H1 (cell line): ENCODE data around the gene FYB2. TPM values are rescaled to one million over a fixed set of nuclear protein-coding genes. Genes with fewer than 3 reads are reported as not detected.

Experiments
- CTCF ChIA-PET: fragments of 300-600 bp; sonication (Branson Sonifier 250); formaldehyde crosslinking; loops from one replicate; lab custom pipeline; 2021; ENCODE audit not compliant: partially characterized antibody; lab: Charles Lee
- POLR2A ChIA-PET: fragments of 300-600 bp; sonication (Branson Sonifier 250); formaldehyde crosslinking; loops from one replicate; lab custom pipeline; 2021; ENCODE audit warnings: inconsistent platforms; ENCODE audit not compliant: partially characterized antibody; lab: Charles Lee
- DNase-seq, 2 experiments: peaks; one replicate each; pipeline versions ENCODE4 v3.0.0 to v3.0.0-alpha.2; 2010 to 2022; ENCODE audit warnings: low spot score in 2 of 2, low read depth in 1 of 2, mixed read lengths in 1 of 2
- FAIRE-seq: peaks from 2 replicates; lab custom pipeline; 2011; peaks lifted over from hg19 to GRCh38; lab: Jason Lieb, UNC
- H2AFZ ChIP-seq: 2 replicates; pipeline ENCODE4 v1.8.1; 2012; ENCODE audit warnings: low read length, inconsistent platforms
- H2AK5ac ChIP-seq: 2 replicates; pipeline ENCODE4 v1.6.1; 2013; ENCODE audit warnings: low read depth, low read length
- H2BK120ac ChIP-seq: replicated peaks from 2 replicates; pipeline ENCODE3; 2013; ENCODE audit warnings: low read depth, low read length, inconsistent platforms
- H2BK12ac ChIP-seq: 2 replicates; pipeline ENCODE4 v1.6.1; 2013; ENCODE audit warnings: low read depth, low read length
- H2BK15ac ChIP-seq: 2 replicates; pipeline ENCODE4 v1.6.1; 2013; ENCODE audit warnings: low read length
- H2BK20ac ChIP-seq: 2 replicates; pipeline ENCODE4 v1.6.1; 2013; ENCODE audit warnings: low read length
- H2BK5ac ChIP-seq: 2 replicates; pipeline ENCODE4 v1.6.1; 2013; ENCODE audit warnings: low read depth, low read length
- H3K14ac ChIP-seq: 2 replicates; pipeline ENCODE4 v1.6.1; 2013; ENCODE audit warnings: inconsistent platforms; ENCODE audit not compliant: insufficient read length
- H3K18ac ChIP-seq: 2 replicates; pipeline ENCODE4 v1.6.1; 2013; ENCODE audit warnings: low read length; ENCODE audit errors: extremely low read depth
- H3K23ac ChIP-seq: 2 replicates; pipeline ENCODE4 v1.6.1; 2013; ENCODE audit warnings: inconsistent platforms; ENCODE audit not compliant: insufficient read length
- H3K23me2 ChIP-seq: 2 replicates; pipeline ENCODE4 v1.6.1; 2013; ENCODE audit warnings: low read depth, low read length
- H3K27ac ChIP-seq: 2 replicates; pipeline ENCODE4 v1.6.1; 2011; ENCODE audit warnings: low read depth, low read length, inconsistent platforms
- H3K27me3 ChIP-seq, 4 experiments: replicated peaks in 1 of 4; 1 replicate in 1 of 4; 2 replicates in 3 of 4; pipeline versions ENCODE4 v1.6.1 to v1.8.1; 2011 to 2013; ENCODE audit warnings: low read length in 3 of 4, mild to moderate bottlenecking in 3 of 4, inconsistent platforms in 2 of 4, mixed read lengths in 2 of 4, moderate library complexity in 1 of 4; ENCODE audit not compliant: control insufficient read depth in 3 of 4, insufficient read depth in 3 of 4; ENCODE audit errors: extremely low read depth in 1 of 4
- H3K36me3 ChIP-seq, 4 experiments: 2 replicates each; pipeline versions ENCODE4 v1.6.1 to v1.8.1; 2011 to 2013; ENCODE audit warnings: mild to moderate bottlenecking in 4 of 4, low read length in 3 of 4, moderate library complexity in 2 of 4, control low read depth in 1 of 4, inconsistent platforms in 1 of 4; ENCODE audit not compliant: insufficient read depth in 4 of 4, control insufficient read depth in 2 of 4
- H3K4ac ChIP-seq: replicated peaks from 2 replicates; pipeline ENCODE3; 2013; ENCODE audit warnings: low read length, low read depth, mixed read lengths, inconsistent platforms; ENCODE audit not compliant: insufficient read length
- H3K4me1 ChIP-seq, 4 experiments: replicated peaks in 1 of 4; 1 replicate in 1 of 4; 2 replicates in 3 of 4; pipeline versions ENCODE4 v1.6.1 to v1.8.1; 2011 to 2013; ENCODE audit warnings: low read length in 3 of 4, inconsistent platforms in 2 of 4, mixed read lengths in 1 of 4; ENCODE audit not compliant: insufficient read depth in 4 of 4, control insufficient read depth in 3 of 4
- H3K4me2 ChIP-seq, 2 experiments: 2 replicates each; pipeline versions ENCODE4 v1.6.1 to v1.8.1; 2011 to 2013; ENCODE audit warnings: low read depth in 2 of 2, low read length in 2 of 2, control low read depth in 1 of 2, inconsistent platforms in 1 of 2, mild to moderate bottlenecking in 1 of 2; ENCODE audit not compliant: insufficient read depth in 1 of 2
- H3K4me3 ChIP-seq, 4 experiments: fragments of 200-600, 300-600 bp in 1 of 4; sonication (generic), shearing (Covaris generic), sonication (Bioruptor Twin) in 1 of 4; 2 replicates each; pipeline versions ENCODE4 v1.5.1 to v1.8.1; 2011 to 2016; ENCODE audit warnings: low read length in 4 of 4, low read depth in 3 of 4, control low read depth in 2 of 4, inconsistent platforms in 2 of 4, mild to moderate bottlenecking in 2 of 4, mixed read lengths in 1 of 4, moderate library complexity in 1 of 4; ENCODE audit not compliant: insufficient read depth in 2 of 4; ENCODE audit errors: extremely low read depth in 1 of 4
- H3K56ac ChIP-seq: replicated peaks from 2 replicates; pipeline ENCODE3; 2013; ENCODE audit warnings: low read depth, mild to moderate bottlenecking, mixed read lengths, low read length, inconsistent platforms; ENCODE audit not compliant: insufficient read length
- H3K79me1 ChIP-seq: 2 replicates; pipeline ENCODE4 v1.6.1; 2013; ENCODE audit warnings: low read depth, low read length, control low read depth
- H3K79me2 ChIP-seq, 2 experiments: 2 replicates each; pipeline versions ENCODE4 v1.6.1 to v1.8.1; 2012 to 2013; ENCODE audit warnings: low read length in 2 of 2, mild to moderate bottlenecking in 2 of 2, inconsistent platforms in 1 of 2; ENCODE audit not compliant: insufficient read depth in 2 of 2, control insufficient read depth in 1 of 2
- H3K9ac ChIP-seq, 4 experiments: replicated peaks in 1 of 4; 1 replicate in 1 of 4; 2 replicates in 3 of 4; pipeline versions ENCODE4 v1.6.1 to v1.8.1; 2011 to 2013; ENCODE audit warnings: low read depth in 3 of 4, low read length in 3 of 4, control low read depth in 2 of 4, mild to moderate bottlenecking in 2 of 4, moderate library complexity in 2 of 4, inconsistent platforms in 1 of 4; ENCODE audit errors: extremely low read depth in 1 of 4
- H3K9me3 ChIP-seq, 2 experiments: 2 replicates each; pipeline versions ENCODE4 v1.6.1 to v1.8.1; 2012 to 2013; ENCODE audit warnings: mild to moderate bottlenecking in 2 of 2, moderate library complexity in 2 of 2, control low read depth in 1 of 2, inconsistent platforms in 1 of 2, low read depth in 1 of 2, low read length in 1 of 2, mixed read lengths in 1 of 2; ENCODE audit not compliant: insufficient read depth in 2 of 2
- H4K20me1 ChIP-seq, 2 experiments: replicated peaks in 1 of 2; 2 replicates each; pipeline versions ENCODE3 to v1.8.1; 2011 to 2013; ENCODE audit warnings: inconsistent platforms in 2 of 2, low read length in 2 of 2, mild to moderate bottlenecking in 1 of 2; ENCODE audit not compliant: insufficient read depth in 2 of 2, control insufficient read depth in 1 of 2
- H4K5ac ChIP-seq: 2 replicates; pipeline ENCODE4 v1.6.1; 2013; ENCODE audit warnings: low read length, low read depth, mixed read lengths, inconsistent platforms; ENCODE audit not compliant: insufficient read length
- H4K8ac ChIP-seq: 2 replicates; pipeline ENCODE4 v1.8.0; 2013; ENCODE audit warnings: mild to moderate bottlenecking, moderate library complexity, low read length, inconsistent platforms; ENCODE audit not compliant: insufficient read depth; ENCODE audit errors: extremely low read depth
- H4K91ac ChIP-seq: replicated peaks from 2 replicates; pipeline ENCODE3; 2013; ENCODE audit warnings: low read length, mixed read lengths, inconsistent platforms; ENCODE audit not compliant: insufficient read length
- GTF2F1 ChIP-seq: IDR thresholded peaks from 2 replicates; pipeline ENCODE4 v1.6.1; 2012; ENCODE audit warnings: low read depth, low read length, improper control_type of control experiment, borderline replicate concordance
- polyA plus RNA-seq, 7 experiments: library from polyadenylated mRNA; depleted of rRNA in 3 of 7; stranded (reverse) in 5 of 7; unstranded in 2 of 7; fragments of >200 nt in 5 of 7; fragments of 200-250 nt in 2 of 7; gene quantifications; 1 replicate in 5 of 7; 2 replicates in 1 of 7; 4 replicates in 1 of 7; pipeline versions ENCODE4 v1.2.1 to v1.2.3, GENCODE V29; 2011 to 2013; ENCODE audit warnings: missing spikeins in 2 of 7, mixed read lengths in 2 of 7
- total RNA-seq: library from RNA; stranded (reverse); fragmentation: NEBNext Ultra II Directional; extraction: Animal tissue kit (Norgen Biotek cat#: 25700); gene quantifications from 2 replicates; pipeline ENCODE4 v1.2.1, GENCODE V29; 2021

Gene FYB2
- total and polyA plus RNA-seq, 2 of the 8 experiments (the other 6 are each of a cell fraction or from before 2014, with no cell fraction given) = 0.11 to 0.17 TPM

DNA sequence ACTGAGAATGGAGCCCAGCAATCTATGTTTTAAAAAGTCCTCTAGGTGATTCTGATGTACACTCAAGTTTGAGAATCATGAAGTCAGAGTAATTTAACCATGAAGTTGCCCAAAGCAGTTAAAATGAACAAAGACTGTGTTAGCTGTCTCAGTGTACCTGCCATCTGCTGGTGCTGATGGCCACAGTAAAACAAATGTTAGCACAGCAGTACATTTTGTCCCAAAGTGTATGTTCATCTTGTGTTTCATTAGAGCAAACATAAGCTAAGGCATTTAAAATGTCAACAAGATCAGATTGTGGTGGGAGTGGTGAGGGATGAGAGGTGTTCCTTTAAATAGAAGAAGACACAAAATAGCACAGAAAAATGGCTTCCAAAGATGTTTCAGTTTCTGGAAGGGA, 31.1 kb downstream of the FYB2 start:
- no peak for FAIRE-seq
- H3K23me2 ChIP-seq = no peaks in the 10 kb centered on the region
- CTCF ChIA-PET = interaction anchor here (1.0 to 3.2 kb wide), 3 partner anchors 10 to 16 kb away, joined by 3 to 17 read pairs (median 4); no protein-coding TSS in a partner anchor
- H4K5ac ChIP-seq = no peak overlapping the region
- H3K27ac ChIP-seq = no peak overlapping the region
- H2AK5ac ChIP-seq = no peak overlapping the region
- no peak for TF ChIP-seq GTF2F1
- H2AFZ ChIP-seq = no peak overlapping the region
- H3K9me3 ChIP-seq = no peaks in the 10 kb centered on the region
- no peak overlapping the region for H2BK20ac ChIP-seq
- no peak overlapping the region for H3K56ac ChIP-seq
- no peak overlapping the region for H3K18ac ChIP-seq
- no peak overlapping the region for H2BK12ac ChIP-seq
- no peak overlapping the region for H3K4me3 ChIP-seq
- H3K4me2 ChIP-seq = no peak overlapping the region
- no peak for DNase-seq
- H3K4ac ChIP-seq = no peak overlapping the region
- H3K36me3 ChIP-seq = no peaks in the 10 kb centered on the region
- no peaks in the 10 kb centered on the region for H3K79me2 ChIP-seq
- H4K20me1 ChIP-seq = no peaks in the 10 kb centered on the region
- no peak overlapping the region for H3K23ac ChIP-seq
- POLR2A ChIA-PET = interaction anchor here (0.6 kb wide), 1 partner anchor 130 kb away, joined by 3 read pairs; no protein-coding TSS in a partner anchor
- no peak overlapping the region for H4K8ac ChIP-seq
- H3K9ac ChIP-seq = no peak overlapping the region
- H3K79me1 ChIP-seq = no peaks in the 10 kb centered on the region
- no peak overlapping the region for H2BK120ac ChIP-seq
- no peak overlapping the region for H2BK15ac ChIP-seq
- no peak overlapping the region for H3K14ac ChIP-seq
- H3K4me1 ChIP-seq = no peaks in the 10 kb centered on the region
- H3K27me3 ChIP-seq = no peaks in the 10 kb centered on the region
- no peak overlapping the region for H4K91ac ChIP-seq
- no peak overlapping the region for H2BK5ac ChIP-seq
